ENCODE measurements around the gene YBEY.
"Not testable (repeated sequence)": the region's sequence is repeated elsewhere in the genome, so short reads cannot be mapped to it uniquely, and the experiment has no call there.

YBEY gene

DNA sequence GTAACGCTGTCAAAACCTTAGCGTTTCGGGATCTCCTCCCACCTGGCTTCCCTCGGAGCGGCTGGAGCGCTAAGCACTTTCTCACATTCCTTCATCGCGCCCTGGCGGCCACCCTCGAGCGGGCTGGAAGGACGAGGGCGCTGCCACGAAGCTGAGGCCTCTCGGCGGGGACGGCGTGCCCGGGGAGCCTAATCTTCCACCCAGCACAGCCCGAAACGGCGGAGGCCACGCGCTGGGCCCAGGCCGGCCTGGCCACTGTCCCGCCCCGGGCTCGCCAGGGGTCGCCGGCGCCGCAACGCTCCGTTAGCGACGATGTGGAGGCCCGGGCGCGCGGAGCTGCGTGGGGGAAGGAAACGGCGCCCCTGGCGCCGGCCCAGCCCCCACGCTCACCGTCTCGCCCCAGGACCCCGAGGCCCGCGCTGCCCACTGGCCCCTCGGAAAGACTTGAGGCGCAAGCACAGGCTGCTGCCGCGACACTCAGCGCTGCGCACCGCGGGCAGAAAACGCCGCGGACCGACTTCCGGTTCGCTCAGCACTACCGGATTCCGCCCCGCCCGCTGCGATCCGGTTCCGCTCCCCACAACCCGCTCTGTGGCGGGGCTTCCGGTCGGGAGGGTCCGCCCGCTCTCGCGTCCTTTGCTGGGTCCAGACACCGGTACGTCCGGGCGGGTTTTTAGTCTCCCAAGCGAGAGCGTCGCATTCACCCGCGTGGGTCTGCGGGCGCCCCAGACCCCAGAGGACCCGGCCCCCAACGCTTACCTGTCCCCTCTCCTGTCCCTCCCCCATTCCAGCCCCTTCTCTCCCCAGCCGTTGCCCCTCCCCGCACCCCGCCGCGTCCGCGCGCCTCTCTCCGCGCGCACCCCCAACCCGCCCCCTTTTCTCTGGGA lies at the start of gene YBEY:
Gene YBEY, plus strand, starts transcription at position 582 of the 887 bp plus-strand sequence. CDS start 572 bp downstream, outside the sequence.
- peak; percentile 92 for DNase-seq

GRCh38 chr21:46237474-46237873 lies 48.7 kb upstream of the YBEY start:
- no peak for DNase-seq

- no peak for DNase-seq
Observed at GRCh38 chr21:46239817-46240325, 46.3 kb upstream of the YBEY start.

GRCh38 chr21:46241577-46241976 lies 44.6 kb upstream of the YBEY start:
- DNase-seq: not testable (repeated sequence)

GRCh38 chr21:46243325-46243724 lies 42.8 kb upstream of the YBEY start:
- DNase-seq: no peak

DNA sequence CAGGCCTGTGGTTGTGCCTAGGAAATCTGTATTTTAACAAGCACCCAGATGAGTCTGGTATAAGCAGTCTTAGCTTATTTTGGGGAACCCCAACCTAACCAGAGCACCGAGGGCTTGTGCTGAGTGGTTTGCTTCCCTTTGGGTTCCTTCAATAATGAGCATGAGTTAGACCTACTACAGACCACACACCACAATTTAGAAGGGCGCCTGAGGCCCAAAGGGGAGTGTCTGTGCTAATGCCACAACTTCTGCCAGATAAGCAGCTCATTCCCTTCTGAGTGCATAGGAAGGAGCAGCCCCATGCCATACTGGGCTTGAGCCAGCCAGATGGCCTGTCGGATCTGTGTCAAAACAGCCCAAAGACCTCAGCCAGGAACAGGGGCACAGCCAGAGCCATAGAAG lies 42.2 kb upstream of the YBEY start:
- DNase-seq: no peak

- no peak for DNase-seq
Observed at GRCh38 chr21:46244602-46245001, 41.5 kb upstream of the YBEY start.

DNA sequence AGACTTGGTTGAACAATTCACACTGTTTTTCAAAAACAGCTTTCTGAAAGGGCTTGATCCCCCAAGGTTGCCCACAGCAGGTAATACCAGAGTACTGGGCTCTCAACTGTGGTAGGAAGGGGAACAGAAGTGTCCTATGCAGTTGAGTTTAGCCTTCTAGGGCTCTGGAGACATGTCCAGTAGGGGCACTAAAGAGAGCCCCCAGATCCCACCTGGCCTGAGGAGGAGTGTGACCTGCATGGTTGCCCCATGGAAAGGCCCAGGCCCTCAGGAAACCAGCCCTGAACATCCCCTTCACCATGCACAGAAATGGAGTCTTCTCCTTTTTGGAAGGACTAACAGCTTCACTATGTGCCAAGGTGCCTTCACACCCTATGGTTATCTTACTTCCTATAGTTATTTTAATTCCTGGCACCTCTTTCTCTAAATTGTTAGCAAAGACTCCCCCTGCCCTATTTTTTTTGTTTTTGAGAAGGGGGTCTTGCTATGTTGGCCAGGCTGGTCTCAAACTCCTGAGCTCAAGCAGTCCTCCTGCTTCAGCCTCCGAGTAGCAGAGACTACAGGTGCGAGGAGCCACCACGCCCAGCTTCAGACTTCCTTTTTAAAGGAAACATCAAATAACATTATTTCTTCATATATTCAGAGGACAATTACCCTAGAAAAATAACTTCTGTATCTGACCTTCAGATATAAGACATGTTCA lies 40.8 kb upstream of the YBEY start:
- DNase-seq: no peak

- DNase-seq: no peak
Observed at GRCh38 chr21:46246345-46246744, 39.8 kb upstream of the YBEY start.

GRCh38 chr21:46247699-46248421 lies 38.3 kb upstream of the YBEY start:
- DNase-seq: no peak

DNA sequence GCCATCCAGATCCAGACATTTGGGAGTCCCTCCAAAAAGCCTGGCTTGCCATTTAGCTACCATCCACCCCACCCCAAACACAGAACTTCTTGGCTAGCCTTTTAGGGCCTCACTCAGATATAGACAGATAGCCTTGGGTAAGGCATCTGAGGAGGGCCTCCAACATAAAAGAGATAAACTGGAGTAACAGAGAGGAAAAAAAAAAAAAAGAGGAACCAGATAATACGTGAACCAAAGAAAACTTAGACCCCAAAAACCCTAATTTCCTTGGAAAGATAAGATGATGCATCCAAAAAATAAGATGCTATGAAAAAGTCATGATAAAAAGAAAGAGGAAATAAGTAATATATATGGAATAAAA lies 37.7 kb upstream of the YBEY start:
- no peak for DNase-seq

GRCh38 chr21:46248827-46249226 lies 37.3 kb upstream of the YBEY start:
- DNase-seq: no peak

DNA sequence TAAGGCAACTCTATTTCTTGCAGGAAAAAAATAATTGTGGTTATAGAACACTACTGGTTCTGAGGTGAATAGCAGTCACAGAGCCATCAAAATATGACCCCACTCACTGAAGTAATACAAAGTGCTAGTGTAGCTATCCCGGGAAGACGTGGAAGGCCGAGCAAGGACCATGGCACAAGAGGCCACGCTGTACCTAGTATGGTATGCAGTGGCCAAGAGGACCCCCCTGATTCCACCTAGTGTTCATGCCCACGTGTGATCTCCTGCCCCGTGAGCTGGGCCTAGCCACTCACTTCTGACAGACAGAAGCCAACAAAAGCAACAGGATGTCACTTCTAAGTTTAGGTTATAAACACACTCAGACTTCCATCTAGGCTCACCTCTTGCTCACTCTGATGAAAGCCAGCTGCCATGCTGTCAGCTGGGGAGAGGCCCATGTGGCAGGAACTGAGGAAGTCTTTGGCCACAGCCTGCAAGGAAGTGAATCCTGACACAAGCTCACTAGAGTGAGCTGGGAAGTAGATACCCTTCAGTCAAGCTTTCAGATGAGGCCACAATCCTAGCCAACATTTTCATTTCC lies 35.9 kb upstream of the YBEY start:
- DNase-seq: no peak

GRCh38 chr21:46252840-46253239 lies 33.3 kb upstream of the YBEY start:
- DNase-seq: no peak

GRCh38 chr21:46253610-46254124 lies 32.5 kb upstream of the YBEY start:
- DNase-seq: peak; percentile 67

GRCh38 chr21:46254208-46254975 lies 31.8 kb upstream of the YBEY start:
- DNase-seq: no peak

- DNase-seq: no peak
Observed at GRCh38 chr21:46255166-46255565, 31.0 kb upstream of the YBEY start.

GRCh38 chr21:46255758-46256337 lies 30.3 kb upstream of the YBEY start:
- no peak for DNase-seq

DNA sequence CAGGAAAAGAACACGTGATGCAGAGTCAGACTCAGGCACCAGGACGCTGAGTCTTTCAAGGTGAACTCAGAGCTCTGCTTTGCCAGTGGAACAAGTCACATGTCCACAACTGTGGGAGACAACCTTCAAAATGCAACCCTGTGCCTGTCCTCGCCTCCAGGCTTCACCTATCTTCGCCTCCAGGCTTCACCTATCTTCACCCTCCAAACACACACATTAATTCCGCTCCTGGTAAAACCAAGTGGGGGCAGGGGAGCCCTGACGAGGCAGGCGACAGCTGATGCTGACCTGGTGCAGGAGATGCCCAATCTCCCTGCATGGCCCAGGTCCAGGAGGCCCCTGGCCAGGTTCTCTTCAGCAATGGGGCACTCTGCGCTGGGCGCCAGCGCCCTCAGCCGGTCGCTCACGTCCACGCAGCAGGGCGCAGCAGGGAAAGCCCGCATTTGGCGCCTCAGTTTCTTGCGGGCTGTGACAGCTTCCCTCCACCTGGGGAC lies 29.6 kb upstream of the YBEY start:
- no peak for DNase-seq

DNA sequence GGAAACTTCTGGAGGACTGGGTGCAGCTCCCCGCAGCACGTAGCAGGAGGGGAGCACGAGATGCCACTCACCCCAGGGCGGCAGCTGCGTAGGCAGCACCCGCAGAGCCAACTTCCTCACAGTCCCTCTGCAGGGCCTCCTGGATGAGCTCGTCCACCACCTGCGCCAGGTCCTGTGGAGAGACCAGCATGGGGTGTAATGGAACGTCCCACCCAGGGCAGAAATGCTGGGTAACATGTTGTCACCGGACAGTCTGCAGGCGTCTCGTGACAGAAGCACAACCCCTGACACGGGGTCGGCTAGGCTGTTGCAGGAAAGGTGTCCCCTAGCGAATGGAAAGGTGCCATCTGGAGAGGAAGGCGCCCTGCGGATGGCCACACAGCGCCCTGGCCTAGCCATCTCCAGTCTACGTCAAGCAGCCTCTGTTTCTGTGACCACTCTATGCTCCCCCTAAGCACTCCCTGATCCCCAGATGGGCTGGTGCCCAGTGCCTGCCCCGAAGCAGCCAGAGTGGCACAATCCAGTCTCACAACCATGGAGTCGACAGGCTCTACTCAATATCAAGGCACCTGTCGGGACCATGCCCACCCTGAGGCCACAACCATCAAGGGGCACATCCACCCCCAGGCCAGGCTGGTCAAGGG lies 22.0 kb upstream of the YBEY start:
- DNase-seq: no peak

DNA sequence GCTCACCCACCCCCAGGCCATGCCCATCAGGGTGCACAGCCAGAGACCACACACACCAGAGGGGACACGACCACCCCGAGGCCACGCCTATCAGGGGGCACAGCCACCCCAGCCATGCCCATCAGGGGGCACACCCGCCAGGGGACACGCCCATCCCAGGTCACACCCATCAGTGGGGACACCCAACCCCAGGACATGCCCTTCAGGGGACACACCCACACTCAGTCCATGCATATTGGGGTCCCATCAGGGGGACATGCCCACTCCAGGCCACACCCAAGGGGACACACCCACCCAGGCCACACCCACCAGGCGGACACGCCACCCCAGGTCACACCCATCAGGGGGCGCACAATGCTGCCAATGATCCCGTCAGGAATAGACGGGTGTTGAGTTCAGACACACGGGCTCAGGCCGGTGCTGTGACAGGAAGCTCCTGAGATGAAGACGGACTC lies 21.4 kb upstream of the YBEY start:
- DNase-seq: no peak

Data from activated CD4-positive, alpha-beta T cell treated with anti-CD3 and anti-CD28 coated beads for 48 hours (primary cell).